NCI-H1436 (cell line): ENCODE data around the gene CSGALNACT2.

ENCODE experiments used
- DNase-seq: peaks from one replicate; lab custom pipeline; 2025; lab: John Stamatoyannopoulos, UW

CSGALNACT2 gene

DNA sequence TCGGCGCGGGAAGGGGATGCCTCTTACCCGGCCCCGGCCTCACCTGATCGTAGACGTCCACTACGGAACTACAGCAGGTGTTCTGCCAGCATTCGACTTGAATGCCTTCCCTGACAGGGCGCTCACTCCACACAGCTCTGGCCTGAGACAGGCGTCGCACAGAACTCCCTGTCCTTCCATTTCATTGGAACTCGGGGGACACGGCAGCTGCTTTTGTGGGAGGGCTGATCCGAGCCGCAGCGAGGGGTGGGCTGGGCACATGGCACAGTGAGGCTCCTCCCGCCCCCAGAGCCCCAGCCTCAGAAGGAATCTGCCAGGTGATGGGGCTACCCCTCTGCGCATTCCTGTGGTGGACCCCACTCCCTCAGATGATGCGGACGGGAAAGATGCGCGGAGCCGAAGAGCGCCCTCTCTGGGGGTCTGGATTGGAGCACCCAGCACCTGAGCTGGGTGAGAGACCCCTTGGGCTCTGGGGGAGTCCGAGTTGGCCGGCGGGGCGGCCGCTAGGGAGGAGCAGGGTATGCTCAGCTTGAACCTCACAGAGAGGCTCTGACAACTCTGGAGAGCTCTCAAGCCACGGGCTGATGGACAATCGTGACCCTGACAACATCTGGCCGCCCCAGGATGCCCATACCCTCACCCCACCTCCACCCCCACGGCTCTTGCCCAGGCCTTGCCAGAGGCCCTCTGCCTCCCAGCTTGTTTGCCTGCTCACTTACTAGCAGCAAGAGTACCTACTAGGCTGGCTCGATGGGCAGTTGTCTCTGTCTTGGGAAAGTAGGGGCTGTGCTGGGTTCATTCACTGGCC, 92.1 kb downstream of the CSGALNACT2 start:
- no peak for DNase-seq

DNA sequence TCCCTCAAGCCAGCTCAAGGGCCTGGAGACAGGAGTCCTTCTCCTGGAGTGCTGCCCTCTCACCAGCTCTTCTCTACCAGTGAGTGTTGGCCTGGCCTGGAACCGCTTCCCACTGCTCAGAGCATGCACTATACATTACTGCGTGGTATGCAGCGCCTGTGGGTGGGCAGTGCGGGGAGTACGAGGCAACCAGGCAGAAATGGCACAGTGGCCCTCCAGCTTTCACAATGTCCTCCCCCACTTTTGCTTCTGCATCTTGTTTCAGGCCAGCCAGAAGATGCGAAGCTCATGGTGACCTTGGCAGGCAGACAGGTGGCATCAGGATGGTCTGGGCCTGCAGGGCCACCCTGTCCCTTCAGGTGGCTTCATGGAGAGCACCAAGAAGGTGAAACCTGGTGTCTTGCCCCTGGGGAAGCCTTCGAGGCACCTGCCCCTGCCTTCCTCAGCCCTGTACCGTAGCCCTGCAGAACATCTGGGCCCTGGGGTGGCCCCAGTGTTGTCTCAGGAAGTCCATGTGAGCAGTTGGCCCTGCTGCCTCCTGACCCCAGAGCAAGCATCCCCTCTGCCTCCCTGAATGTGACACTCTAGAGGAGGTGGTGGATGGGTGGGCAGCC, 92.8 kb downstream of the CSGALNACT2 start:
- no peak for DNase-seq

- no peak for DNase-seq
Measured at GRCh38 chr10:43231523-43232078, 93.4 kb downstream of the CSGALNACT2 start.

DNA sequence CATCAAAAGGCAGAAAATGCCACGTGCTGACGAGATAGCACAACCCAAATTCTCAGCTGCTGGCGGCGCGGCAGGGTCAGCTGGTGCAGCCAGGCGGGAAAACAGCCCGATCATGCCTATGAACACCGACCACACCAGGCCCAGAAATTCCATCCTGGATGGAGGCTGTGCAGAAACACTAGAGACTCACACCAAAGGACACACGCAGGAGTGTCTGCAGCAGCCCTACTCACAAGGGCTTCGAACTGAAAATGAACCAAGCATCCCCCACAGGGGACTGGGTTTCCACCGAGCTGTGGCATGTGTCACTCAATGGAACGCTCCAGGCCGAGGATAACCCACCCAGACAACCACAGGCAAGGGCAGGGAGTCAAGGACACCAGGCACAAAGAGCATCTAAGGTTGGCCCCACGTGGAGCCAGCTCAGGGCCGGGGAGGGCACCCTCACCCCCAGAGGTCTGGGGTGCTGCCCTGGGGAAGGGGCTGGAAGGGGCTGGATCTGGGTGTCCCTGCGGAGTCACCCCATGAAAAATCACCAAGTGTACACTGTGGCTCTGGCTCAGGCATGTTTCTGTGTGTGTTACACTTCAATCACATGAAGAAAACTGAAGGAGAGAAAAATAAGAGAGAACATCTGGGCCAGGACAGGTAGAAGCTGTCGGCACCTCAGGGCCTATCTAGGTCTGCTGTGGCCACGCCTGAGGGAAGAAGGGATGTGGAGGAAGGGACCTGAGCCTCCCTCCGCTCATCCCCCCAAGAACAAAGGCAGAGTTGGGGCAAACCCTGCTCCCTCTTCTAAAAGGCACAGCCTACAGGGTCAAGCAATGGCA, 95.6 kb downstream of the CSGALNACT2 start:
- DNase-seq, result no peak

GRCh38 chr10:43234471-43235041, 96.3 kb downstream of the CSGALNACT2 start:
- no peak for DNase-seq
